GM21526 (cell line): ENCODE data around the gene ROR2.

ENCODE experiments used
- ATAC-seq: cut with Tn5 transposase; IDR thresholded peaks from one replicate; pipeline ENCODE4 v1.9.1; 2021; ENCODE audit warnings: moderate library complexity; ENCODE audit not compliant: unreplicated experiment, low FRiP score

The ROR2 gene

DNA sequence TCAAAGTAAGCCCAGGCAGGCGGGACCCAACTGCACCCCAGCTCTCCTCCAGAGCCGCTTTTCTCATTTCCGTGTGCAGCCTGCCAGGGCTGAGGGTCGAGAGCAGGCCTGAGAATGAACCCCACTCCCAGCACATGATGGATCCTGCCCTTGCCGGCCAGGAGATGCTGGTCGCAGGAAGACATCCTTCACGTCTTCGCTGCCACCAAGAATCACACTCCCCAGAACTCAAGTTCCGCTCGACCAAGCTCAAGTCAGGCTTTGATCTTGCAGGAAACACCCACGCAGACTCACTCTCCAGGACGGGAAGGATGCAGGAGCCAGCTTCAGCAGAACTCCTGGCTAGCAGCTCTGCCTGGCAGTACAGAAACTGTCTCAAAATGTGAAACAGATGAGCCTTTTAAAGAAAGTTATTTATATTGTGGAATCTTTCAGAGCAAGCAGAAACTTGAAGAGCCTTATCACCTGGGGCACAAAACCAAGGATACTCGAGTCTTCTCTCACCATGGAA lies 102.4 kb downstream of the ROR2 start:
- no peak for ATAC-seq

DNA sequence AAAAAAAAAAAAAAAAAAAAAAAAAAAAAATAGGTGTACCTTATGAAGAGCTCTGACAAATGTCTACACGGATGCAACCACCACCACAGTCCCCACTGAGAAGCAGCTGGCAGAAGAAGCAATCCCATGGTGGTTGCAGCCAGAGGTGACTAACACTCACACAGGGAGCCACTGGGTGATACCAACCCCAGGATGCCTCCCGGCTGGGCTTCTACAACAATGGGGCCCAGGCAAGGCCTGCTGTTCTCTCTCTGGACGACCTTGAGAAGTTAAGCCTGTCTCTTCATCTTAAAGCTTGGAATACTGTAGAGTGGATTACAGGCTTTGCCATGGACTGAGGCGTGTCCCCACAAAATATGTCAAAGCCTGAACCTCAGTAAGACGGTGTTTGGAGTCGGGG lies 104.1 kb downstream of the ROR2 start:
- ATAC-seq = no peak

GRCh38 chr9:91844701-91845291 lies 105.2 kb downstream of the ROR2 start:
- no peak for ATAC-seq

GRCh38 chr9:91844190-91844589 lies 105.8 kb downstream of the ROR2 start:
- ATAC-seq = no peak

GRCh38 chr9:91843623-91844148 lies 106.3 kb downstream of the ROR2 start:
- no peak for ATAC-seq

- no peak for ATAC-seq
Observed at GRCh38 chr9:91843093-91843492, 106.9 kb downstream of the ROR2 start.

DNA sequence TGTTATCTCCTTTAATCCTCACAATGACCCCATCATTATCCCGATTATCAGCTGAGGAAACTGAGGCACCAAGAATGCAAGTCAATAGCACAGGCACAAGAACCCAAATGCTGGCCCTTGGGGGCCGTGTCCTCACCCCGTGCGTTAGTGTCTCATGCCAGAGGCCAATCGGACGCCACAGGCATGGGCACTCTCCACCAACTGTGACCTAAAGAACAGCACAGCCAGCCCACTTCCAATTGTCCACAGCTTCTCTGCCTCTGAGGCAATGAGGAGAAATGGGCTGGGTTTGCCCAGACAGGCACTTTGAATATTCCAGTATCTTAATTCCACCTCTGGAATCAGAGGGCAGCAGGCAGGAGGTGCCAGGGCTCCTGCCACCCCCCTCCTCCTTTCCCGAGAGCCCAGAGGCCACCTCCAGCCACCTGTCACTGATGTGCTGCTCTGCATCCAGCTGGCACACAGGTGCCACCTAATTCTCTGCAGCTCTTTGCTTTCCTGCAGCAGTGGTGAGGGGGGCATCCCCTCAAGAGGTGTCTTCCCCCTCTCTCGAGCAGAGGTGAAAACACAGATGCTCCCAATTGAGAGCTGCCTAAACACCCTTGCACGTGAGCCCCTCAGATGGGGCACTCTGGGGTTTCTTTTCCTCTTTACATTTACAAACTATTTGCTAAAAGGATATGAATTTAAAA lies 107.5 kb downstream of the ROR2 start:
- no peak for ATAC-seq

GRCh38 chr9:91841591-91841990 lies 108.4 kb downstream of the ROR2 start:
- ATAC-seq = no peak

GRCh38 chr9:91840882-91841281 lies 109.1 kb downstream of the ROR2 start:
- ATAC-seq = no peak

GRCh38 chr9:91840469-91840868 lies 109.6 kb downstream of the ROR2 start:
- no peak for ATAC-seq

- ATAC-seq = no peak
Observed at GRCh38 chr9:91839926-91840465, 110.0 kb downstream of the ROR2 start.

DNA sequence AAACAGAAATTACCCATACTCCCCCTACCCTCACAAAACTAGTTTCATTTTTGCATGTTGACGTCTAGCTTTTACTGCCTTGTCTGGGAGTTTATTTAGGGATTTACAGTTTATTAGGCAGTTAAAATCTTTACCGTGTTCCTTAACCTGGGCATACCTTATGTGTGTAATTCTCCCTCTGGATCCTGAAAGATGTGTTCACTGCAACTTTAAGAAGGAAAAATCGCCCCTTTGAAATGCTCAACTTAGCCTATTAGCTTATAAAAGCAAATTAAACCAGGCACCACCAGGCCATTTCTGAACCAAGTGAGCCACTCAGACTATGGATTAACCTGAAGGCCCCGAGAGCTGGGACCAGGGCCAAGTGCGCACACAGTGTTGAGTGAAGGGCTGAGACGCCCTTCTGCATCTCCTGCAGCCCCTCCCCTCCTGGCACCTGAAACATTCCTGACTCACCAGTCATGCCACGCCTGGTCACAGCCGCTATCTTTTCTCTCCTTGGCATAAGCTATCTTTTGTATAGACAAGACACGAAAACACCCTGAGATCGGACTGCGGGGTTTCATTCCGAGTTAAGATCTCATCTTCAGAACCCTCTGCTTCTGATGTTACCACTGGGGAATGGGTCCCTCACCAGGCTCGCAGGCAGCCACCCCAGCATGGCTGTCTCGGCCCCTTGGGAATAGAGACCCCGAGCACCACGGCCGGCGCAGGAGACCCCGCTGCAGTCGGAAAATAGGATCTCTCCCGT lies 111.9 kb downstream of the ROR2 start:
- ATAC-seq = no peak

DNA sequence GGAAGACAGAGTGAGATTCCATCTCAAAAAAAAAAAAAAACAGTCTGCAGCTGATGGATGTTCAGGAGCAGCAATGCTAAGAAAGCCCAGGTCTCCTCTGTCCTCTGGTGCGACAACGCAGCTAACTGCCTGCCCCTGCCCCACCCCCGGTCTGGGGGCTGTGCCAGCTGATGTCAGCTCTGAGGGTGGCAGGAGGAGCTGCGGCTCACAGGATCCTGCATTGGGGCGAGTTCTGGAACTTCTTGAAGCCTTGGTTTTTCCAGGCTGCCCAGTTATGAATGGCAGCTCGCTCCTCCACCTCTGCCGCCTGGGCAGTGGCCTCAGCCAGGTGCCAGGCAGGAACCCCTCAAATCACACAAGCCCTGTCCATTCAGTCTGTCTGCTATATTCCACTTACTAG lies 113.5 kb downstream of the ROR2 start:
- no peak for ATAC-seq

GRCh38 chr9:91835632-91836031 lies 114.4 kb downstream of the ROR2 start:
- no peak for ATAC-seq

DNA sequence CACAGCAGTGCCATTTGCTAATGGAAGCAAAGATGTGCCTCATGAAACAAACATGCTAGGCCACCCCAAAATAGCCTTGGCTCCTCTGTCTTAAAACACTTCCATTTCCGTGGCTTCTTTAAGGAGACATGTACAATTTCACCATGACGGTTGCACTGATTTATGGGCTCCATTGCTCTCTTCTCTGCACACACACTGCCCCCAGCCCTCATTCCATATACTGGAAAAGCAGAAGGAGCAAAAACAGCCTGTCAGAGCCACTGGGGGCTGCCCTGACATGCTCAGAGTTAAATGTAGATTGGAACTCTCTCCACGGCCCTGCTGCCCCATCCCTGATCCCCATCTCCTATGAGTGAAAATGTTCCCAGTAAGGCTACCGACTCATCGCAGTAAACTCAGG lies 114.8 kb downstream of the ROR2 start:
- no peak for ATAC-seq

- no peak for ATAC-seq
Observed at GRCh38 chr9:91834740-91835139, 115.3 kb downstream of the ROR2 start.

- ATAC-seq = no peak
Observed at GRCh38 chr9:91833878-91834255, 116.2 kb downstream of the ROR2 start.

DNA sequence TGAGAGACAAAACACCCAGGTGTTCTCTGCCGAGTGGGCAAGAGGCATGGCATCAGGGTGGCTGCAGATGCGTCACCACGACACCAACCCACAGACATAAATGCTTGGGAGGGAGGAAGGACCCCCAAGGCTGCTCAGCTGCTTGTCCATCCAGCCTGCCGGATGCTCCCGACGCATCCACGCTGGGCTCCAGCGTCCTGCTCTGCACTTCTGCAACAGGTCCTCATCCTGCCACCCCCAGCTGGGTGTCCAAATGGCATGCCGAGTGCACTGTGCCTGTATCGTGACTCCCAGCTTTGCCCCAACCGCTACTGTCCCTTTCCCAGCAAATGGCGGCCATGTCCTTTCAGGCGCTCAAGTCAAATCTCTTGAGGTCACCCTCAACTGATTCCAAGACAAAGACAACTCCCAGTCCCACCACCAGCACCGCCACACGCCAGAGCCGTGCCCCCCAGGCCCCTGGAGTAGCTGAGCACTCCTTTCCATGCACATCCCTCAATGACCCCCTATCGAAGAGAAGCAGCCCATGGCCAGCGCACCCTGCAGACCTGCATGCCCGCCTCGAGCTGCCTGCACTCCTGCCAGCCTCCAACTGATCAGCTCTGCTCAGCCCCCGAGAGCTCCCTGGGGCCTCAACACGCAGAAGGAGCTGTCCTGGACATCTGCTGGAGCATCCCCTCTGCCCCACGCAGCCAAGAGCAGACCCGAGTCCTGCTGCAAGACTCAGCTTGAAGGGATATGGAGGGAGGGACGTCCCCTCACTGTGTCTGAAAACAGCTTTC lies 116.7 kb downstream of the ROR2 start:
- ATAC-seq = no peak

DNA sequence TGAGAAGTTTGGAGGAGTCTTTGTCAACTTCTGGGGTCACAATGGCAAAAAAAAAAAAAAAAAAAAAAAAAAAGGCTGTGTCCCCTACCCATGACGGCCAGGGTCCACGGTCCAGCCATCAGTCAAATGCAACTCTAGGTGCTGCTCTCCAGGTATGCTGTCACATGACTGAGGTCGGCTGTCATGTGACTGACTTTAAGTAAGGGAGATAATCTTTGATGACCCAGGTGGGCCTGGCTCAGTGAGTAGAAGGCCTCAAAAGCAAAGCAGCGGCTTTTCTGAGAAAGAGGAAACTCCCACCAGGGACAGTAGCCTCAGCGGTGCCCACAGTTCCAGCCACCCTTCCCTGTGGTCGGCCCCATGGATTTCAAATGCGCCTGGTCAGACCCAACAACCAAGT lies 117.7 kb downstream of the ROR2 start:
- ATAC-seq = no peak

GRCh38 chr9:91825866-91826265 lies 124.2 kb downstream of the ROR2 start:
- no peak for ATAC-seq
